ENCODE data around the gene ECEL1. TPM values are rescaled to one million over a fixed set of nuclear protein-coding genes. Genes with fewer than 3 reads are reported as not detected.

ECEL1 gene
- total RNA-seq, 2 donors from 2014 or later: 1.6 to 4.6 TPM

DNA sequence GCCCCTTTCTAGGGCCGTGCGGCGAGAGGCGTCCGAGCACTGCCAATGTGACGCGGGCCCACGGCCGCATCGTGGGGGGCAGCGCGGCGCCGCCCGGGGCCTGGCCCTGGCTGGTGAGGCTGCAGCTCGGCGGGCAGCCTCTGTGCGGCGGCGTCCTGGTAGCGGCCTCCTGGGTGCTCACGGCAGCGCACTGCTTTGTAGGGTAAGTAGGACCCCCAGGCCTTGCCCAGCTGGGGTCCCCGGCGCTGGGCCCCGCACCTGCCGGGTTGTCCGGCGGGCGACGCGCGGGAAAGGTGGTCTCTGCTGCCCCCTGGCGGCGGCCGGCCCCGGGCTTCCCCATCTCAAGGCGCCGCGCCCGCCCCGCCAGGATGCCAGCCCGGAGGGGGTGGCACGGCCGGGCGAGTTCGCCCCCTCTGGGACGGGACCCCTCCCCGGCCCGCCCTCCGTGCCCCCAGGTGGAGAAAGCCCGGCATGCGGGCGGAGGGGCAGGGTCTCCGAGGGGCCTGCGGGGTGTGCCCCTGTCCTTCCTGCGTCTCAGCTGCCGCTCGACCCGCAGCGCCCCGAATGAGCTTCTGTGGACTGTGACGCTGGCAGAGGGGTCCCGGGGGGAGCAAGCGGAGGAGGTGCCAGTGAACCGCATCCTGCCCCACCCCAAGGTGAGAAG is 34.5 kb upstream of the ECEL1 start:
- Histone ChIP-seq H3K9me3 (ENCODE audit: control insufficient read depth, low read length) (no peaks in the 10 kb centered on the region), H3K27ac (ENCODE audit: low read depth, low read length) (no peak overlapping the region), H3K9ac (ENCODE audit: extremely low read depth, low read length, poor library complexity, severe bottlenecking) (no peak overlapping the region), H3K36me3 (ENCODE audit: control insufficient read depth, insufficient read depth, low read length) (no peaks in the 10 kb centered on the region), H3K4me3 (ENCODE audit: low read length) (no peak overlapping the region), H3K27me3 (ENCODE audit: control insufficient read depth, insufficient read depth, low read length, poor library complexity, severe bottlenecking) (peaks cover 55% of the 10 kb centered on the region), H3K4me1 (ENCODE audit: control insufficient read depth, insufficient read depth, low read length) (no peaks in the 10 kb centered on the region)
- Mint-ChIP-seq H3K9me3 (no peaks in the 10 kb centered on the region), H3K4me3 (no peak overlapping the region), H3K27ac (no peak overlapping the region), H3K36me3 (ENCODE audit: low read depth) (no peaks in the 10 kb centered on the region), H3K27me3 (ENCODE audit: insufficient read depth) (peaks cover 45% of the 10 kb centered on the region), H3K4me1 (no peaks in the 10 kb centered on the region)
- DNase-seq: peak; percentile 85
- TF ChIP-seq, protein P1, sequence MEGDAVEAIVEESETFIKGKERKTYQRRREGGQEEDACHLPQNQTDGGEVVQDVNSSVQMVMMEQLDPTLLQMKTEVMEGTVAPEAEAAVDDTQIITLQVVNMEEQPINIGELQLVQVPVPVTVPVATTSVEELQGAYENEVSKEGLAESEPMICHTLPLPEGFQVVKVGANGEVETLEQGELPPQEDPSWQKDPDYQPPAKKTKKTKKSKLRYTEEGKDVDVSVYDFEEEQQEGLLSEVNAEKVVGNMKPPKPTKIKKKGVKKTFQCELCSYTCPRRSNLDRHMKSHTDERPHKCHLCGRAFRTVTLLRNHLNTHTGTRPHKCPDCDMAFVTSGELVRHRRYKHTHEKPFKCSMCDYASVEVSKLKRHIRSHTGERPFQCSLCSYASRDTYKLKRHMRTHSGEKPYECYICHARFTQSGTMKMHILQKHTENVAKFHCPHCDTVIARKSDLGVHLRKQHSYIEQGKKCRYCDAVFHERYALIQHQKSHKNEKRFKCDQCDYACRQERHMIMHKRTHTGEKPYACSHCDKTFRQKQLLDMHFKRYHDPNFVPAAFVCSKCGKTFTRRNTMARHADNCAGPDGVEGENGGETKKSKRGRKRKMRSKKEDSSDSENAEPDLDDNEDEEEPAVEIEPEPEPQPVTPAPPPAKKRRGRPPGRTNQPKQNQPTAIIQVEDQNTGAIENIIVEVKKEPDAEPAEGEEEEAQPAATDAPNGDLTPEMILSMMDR (conservative IDR thresholded peaks at IDR 0.05): peak; percentile 98
- WGBS, 2 experiments (ENCODE audit: insufficient coverage in 1 of 2, insufficient read length in 1 of 2): 10 to 14% methylated on average over 37 to 66 of the region's 66 CpGs

DNA sequence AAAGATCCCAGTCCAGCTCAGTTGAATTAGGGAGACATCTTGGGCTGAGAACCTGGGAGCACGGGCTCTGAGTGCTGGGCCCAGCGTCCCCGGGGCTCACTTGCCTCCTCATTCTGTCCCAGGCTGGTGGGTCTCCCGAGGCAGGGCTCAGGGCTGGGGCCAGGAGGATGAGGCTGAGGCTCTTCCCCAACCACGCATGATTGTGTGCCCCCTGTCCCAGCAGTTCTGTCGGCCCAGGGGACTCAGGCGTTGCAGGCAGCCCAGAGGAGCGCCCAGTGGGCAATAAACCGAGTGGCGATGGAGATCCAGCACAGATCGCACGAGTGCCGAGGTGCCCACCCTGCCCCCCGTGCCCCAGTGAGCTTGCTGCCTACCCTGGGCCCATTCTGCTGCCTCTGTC is 33.5 kb upstream of the ECEL1 start:
- TF ChIP-seq, protein P1 (conservative IDR thresholded peaks at IDR 0.05): no peak
- H3K27me3 Mint-ChIP-seq (ENCODE audit: insufficient read depth): peaks cover 47% of the 10 kb centered on the region

DNA sequence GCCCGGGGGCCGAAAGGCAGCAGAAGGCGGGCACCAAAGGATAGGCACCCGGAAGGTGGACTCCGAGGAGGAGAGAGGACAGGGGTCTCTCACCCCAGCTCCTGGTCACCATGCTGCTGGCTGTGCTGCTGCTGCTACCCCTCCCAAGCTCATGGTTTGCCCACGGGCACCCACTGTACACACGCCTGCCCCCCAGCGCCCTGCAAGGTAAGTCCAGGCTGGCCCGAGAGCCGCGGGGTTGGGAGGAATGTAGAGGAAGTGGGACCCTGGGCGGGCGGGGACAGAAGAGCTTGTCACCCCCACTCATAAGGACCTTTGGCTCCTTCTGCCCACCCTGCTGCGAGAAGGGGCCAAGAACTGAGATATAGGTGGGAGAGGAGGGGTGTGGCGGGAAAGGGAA is 32.9 kb upstream of the ECEL1 start:
- no peaks in the 10 kb centered on the region for H3K36me3 ChIP-seq (ENCODE audit: control insufficient read depth, insufficient read depth, low read length)
- no peak overlapping the region for H3K4me3 ChIP-seq (ENCODE audit: low read length)
- Mint-ChIP-seq H3K9me3 (no peaks in the 10 kb centered on the region), H3K27me3 (ENCODE audit: insufficient read depth) (peaks cover 46% of the 10 kb centered on the region), H3K4me3 (no peak overlapping the region), H3K27ac (no peak overlapping the region), H3K4me1 (peaks cover 3% of the 10 kb centered on the region), H3K36me3 (ENCODE audit: low read depth) (no peaks in the 10 kb centered on the region)
- no peaks in the 10 kb centered on the region for H3K9me3 ChIP-seq (ENCODE audit: control insufficient read depth, low read length)
- H3K4me1 ChIP-seq (ENCODE audit: control insufficient read depth, insufficient read depth, low read length): no peaks in the 10 kb centered on the region
- 87 to 100% methylated on average over 6 to 15 of the region's 15 CpGs for WGBS, 2 experiments (ENCODE audit: insufficient coverage in 1 of 2, insufficient read length in 1 of 2)
- DNase-seq: peak; percentile 48
- H3K27me3 ChIP-seq (ENCODE audit: control insufficient read depth, insufficient read depth, low read length, poor library complexity, severe bottlenecking): peaks cover 55% of the 10 kb centered on the region
- no peak overlapping the region for H3K9ac ChIP-seq (ENCODE audit: extremely low read depth, low read length, poor library complexity, severe bottlenecking)
- no peak overlapping the region for H3K27ac ChIP-seq (ENCODE audit: low read depth, low read length)
- TF ChIP-seq, protein P1 (conservative IDR thresholded peaks at IDR 0.05): no peak

More for the DNA sequence above, 33.5 kb upstream of the ECEL1 start:
- no peak for DNase-seq
- Histone ChIP-seq H3K27me3 (ENCODE audit: control insufficient read depth, insufficient read depth, low read length, poor library complexity, severe bottlenecking) (peaks cover 55% of the 10 kb centered on the region), H3K9ac (ENCODE audit: extremely low read depth, low read length, poor library complexity, severe bottlenecking) (no peak overlapping the region), H3K4me1 (ENCODE audit: control insufficient read depth, insufficient read depth, low read length) (no peaks in the 10 kb centered on the region), H3K4me3 (ENCODE audit: low read length) (no peak overlapping the region), H3K9me3 (ENCODE audit: control insufficient read depth, low read length) (no peaks in the 10 kb centered on the region), H3K27ac (ENCODE audit: low read depth, low read length) (no peak overlapping the region), H3K36me3 (ENCODE audit: control insufficient read depth, insufficient read depth, low read length) (no peaks in the 10 kb centered on the region)
- Mint-ChIP-seq H3K4me1 (peaks cover 3% of the 10 kb centered on the region), H3K9me3 (no peaks in the 10 kb centered on the region), H3K4me3 (no peak overlapping the region), H3K27ac (no peak overlapping the region), H3K36me3 (ENCODE audit: low read depth) (no peaks in the 10 kb centered on the region)
- WGBS, 2 experiments (ENCODE audit: insufficient coverage in 1 of 2, insufficient read length in 1 of 2): 88% methylated on average over 11 to 14 of the region's 14 CpGs
